K562 treated with DMSO at 1 percent for 24 hours (cell line): Measurements from ENCODE around the gene SPRR2A. TPM values are rescaled to one million over a fixed set of nuclear protein-coding genes. Genes with fewer than 3 reads are reported as not detected.

ENCODE experiments used
- total RNA-seq: library from RNA; unstranded; fragments of 300-600 nt; gene quantifications from 2 replicates; pipeline ENCODE4 v1.2.3, GENCODE V29; 2022; ENCODE audit warnings: low read depth; ENCODE audit not compliant: insufficient read depth

The SPRR2A gene
- total RNA-seq = not detected in 2 replicates

DNA sequence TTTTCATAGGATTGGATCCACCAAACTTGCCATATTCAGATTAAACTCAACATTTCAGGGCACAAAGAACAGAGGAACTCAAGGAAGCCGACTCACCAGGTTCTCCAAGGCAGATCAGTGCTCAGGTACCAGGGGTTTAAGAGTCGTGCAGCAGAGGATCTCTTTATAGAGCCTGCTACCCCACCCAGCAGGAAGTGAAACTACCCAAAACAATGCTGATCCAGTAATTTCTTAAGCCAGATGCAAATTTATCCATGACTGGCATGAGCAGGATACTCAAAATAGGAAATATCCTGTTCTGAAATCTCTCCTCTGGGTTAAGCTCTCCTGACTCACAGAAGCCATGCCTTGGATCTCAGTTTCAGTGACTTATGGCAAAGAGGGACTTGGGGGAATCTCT is at the start of gene SPRR2A:
Gene SPRR2A, minus strand, starts transcription at position 138 of the 400 bp plus-strand sequence. CDS start 777 bp downstream, outside the sequence.

DNA sequence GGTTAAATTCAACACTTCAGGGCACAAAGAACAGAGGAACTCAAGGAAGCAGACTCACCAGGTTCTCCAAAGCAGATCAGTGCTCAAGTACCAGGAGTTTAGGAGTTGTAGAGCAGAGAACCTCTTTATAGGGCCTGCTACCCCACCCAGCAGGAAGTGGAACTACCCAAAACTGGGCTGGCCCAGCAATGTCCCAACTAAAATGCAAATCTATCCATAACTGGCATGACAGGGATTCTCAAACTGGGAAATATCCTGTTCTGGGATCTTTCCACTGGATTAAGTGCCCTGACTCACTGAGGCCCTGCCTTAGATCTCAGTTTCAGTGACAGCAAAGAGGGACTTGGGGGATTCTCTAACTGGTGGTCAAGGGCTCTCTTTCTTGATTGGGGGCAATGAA is 37.1 kb upstream of the SPRR2A start, which contains the start of gene SPRR2E:
Gene SPRR2E, minus strand, starts transcription at position 101 of the 400 bp plus-strand sequence. CDS start 775 bp downstream, outside the sequence.

DNA sequence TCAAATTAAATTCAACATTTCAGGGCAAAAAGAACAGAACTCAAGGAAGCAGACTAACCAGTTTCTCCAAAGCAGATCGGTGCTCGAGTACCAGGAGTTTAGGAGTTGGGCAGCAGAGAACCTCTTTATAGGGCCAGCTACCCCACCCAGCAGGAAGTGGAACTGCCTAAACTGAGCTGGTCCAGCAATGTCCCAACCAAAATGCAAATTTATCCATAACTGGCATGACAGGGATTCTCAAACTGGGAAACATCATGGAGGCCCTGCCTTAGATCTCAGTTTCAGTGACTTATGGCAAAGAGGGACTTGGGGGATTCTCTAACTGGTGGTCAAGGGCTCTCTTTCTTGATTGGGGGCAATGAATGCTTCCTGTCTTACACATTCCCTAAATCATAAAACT is 14.2 kb upstream of the SPRR2A start, which contains the start of gene SPRR2B:
Gene SPRR2B, minus strand, starts transcription at position 101 of the 400 bp plus-strand sequence. CDS start 772 bp downstream, outside the sequence.

DNA sequence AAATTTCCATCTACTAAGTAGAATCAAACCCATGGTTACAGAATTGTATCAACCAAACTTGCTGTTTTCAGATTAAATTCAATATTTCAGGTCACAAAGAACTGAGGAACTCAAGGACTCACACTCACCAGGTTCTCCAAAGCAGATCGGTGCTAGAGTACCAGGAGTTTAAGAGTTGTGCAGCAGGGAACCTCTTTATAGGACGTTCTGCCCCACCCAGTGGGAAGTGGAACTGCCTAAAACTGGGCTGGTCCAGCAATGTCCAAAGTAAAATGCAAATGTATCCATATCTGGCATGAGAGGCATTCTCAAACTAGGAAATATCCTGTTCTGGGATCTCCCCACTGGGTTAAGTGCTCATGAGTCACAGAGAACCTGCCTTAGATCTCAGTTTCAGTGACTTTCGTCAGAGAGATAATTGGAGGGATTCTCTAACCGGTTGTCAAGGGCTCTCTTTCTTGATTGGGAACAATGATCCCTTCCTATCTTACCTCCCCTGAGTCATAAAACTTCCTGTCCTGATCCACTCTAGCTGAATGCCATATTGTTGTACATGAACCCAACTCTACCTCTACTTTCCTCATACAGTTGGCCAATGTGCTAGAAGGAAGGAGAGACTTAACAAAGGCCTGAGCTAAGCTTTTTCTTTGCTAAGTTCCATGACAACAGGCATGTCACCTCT is 16.2 kb downstream of the SPRR2A start, which contains the start of gene SPRR2D:
Gene SPRR2D, minus strand, starts transcription at position 171 of the 682 bp plus-strand sequence. CDS start 774 bp downstream, outside the sequence.

DNA sequence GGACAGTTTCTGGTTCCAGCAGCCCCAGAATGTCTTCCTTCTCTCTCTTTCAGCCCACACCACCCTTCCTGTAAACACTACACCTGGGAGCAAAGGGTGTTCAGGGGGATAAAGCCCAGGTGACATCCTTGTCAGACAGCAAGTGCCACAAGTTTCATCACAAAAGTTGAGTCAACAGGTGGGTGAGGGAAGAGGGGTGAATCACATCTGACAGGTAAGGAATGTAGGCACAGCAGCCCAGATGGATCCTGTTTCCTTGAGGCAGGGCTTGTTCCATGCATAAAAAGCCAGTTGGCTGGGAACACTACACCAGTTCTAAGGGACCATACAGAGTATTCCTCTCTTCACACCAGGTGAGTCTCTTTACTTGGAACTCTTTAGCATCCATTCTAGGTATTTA is 26.4 kb downstream of the SPRR2A start, which contains the start of gene SPRR1B:
Gene SPRR1B, plus strand, starts transcription at position 309 of the 400 bp plus-strand sequence. CDS start 1,143 bp downstream, outside the sequence.

Other genes with a start within 250 kb of the SPRR2A start
- gene LCE1B, start 245.5 kb downstream of the SPRR2A start, total RNA-seq = not detected in 2 replicates
- not detected in 2 replicates for gene LCE1A, start 230.0 kb downstream of the SPRR2A start, total RNA-seq
- gene LCE6A, start 214.7 kb downstream of the SPRR2A start, total RNA-seq = not detected in 2 replicates
- not detected in 2 replicates for gene LCE7A, start 197.5 kb downstream of the SPRR2A start, total RNA-seq
- not detected in 2 replicates for gene SMCP, start 179.2 kb downstream of the SPRR2A start, total RNA-seq
- not detected in 2 replicates for gene IVL, start 149.0 kb downstream of the SPRR2A start, total RNA-seq
- gene SPRR5, start 110.3 kb downstream of the SPRR2A start, total RNA-seq = not detected in 2 replicates
- not detected in 2 replicates for gene SPRR4, start 86.9 kb downstream of the SPRR2A start, total RNA-seq
- gene SPRR1A, start 73.4 kb downstream of the SPRR2A start, total RNA-seq = not detected in 2 replicates
- not detected in 2 replicates for gene SPRR3, start 55.8 kb downstream of the SPRR2A start, total RNA-seq
- gene SPRR1B, start 26.3 kb downstream of the SPRR2A start, total RNA-seq = not detected in 2 replicates
- gene SPRR2D, start 16.4 kb downstream of the SPRR2A start, total RNA-seq = 13.6 and 13.7 TPM in 2 replicates
- not detected in 2 replicates for gene SPRR2B, start 14.1 kb upstream of the SPRR2A start, total RNA-seq
- gene SPRR2E, start 37.0 kb upstream of the SPRR2A start, total RNA-seq = not detected in 2 replicates
- not detected in 2 replicates for gene SPRR2F, start 56.0 kb upstream of the SPRR2A start, total RNA-seq
- not detected in 2 replicates for gene SPRR2G, start 93.4 kb upstream of the SPRR2A start, total RNA-seq
- gene LELP1, start 145.9 kb upstream of the SPRR2A start, total RNA-seq = not detected in 2 replicates
- 0.74 and 1.4 TPM in 2 replicates for gene PRR9, start 160.1 kb upstream of the SPRR2A start, total RNA-seq
- gene LORICRIN, start 202.2 kb upstream of the SPRR2A start, total RNA-seq = not detected in 2 replicates